ENCODE results near the gene HAP1.
"Not testable (repeated sequence)": the region's sequence is repeated elsewhere in the genome, so short reads cannot be mapped to it uniquely, and the experiment has no call there.

HAP1 gene, protein sequence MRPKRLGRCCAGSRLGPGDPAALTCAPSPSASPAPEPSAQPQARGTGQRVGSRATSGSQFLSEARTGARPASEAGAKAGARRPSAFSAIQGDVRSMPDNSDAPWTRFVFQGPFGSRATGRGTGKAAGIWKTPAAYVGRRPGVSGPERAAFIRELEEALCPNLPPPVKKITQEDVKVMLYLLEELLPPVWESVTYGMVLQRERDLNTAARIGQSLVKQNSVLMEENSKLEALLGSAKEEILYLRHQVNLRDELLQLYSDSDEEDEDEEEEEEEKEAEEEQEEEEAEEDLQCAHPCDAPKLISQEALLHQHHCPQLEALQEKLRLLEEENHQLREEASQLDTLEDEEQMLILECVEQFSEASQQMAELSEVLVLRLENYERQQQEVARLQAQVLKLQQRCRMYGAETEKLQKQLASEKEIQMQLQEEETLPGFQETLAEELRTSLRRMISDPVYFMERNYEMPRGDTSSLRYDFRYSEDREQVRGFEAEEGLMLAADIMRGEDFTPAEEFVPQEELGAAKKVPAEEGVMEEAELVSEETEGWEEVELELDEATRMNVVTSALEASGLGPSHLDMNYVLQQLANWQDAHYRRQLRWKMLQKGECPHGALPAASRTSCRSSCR

DNA sequence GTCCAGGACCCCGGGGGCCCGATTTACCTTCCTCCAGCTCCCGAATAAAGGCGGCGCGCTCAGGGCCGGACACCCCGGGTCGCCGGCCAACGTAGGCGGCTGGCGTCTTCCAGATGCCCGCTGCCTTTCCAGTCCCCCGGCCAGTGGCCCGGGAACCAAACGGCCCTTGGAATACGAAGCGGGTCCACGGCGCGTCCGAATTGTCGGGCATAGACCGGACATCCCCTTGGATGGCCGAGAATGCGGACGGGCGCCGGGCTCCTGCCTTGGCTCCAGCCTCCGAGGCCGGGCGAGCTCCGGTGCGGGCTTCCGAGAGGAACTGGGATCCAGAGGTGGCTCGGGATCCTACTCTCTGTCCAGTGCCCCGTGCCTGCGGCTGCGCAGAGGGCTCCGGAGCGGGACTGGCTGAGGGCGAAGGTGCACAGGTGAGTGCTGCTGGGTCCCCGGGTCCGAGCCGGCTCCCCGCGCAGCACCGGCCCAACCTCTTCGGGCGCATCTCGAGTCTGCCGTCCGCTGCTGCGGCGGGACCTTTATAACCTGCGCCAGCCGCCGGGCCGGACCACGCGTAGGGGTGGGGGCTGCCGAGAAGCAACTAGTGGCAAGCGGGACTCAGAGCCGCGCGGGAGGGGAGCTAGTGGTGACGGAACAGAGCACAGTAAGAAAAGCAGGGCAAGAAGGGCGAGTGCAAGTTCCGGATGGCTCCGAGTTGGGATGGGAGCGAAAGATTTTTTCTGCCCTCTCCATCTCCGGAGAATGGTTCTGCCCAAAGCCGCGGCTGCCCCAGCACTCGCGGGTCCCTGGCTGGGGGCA, at the start of gene HAP1:
Gene HAP1, minus strand, starts transcription at position 505 of the 810 bp plus-strand sequence. Its CDS starts 9 bp downstream, at position 496.
- H3K4me3 ChIP-seq (replicated peaks; ENCODE audit: low read depth, low read length), result peak within 1 kb of the TSS; percentile 34
- TF ChIP-seq, protein P1, sequence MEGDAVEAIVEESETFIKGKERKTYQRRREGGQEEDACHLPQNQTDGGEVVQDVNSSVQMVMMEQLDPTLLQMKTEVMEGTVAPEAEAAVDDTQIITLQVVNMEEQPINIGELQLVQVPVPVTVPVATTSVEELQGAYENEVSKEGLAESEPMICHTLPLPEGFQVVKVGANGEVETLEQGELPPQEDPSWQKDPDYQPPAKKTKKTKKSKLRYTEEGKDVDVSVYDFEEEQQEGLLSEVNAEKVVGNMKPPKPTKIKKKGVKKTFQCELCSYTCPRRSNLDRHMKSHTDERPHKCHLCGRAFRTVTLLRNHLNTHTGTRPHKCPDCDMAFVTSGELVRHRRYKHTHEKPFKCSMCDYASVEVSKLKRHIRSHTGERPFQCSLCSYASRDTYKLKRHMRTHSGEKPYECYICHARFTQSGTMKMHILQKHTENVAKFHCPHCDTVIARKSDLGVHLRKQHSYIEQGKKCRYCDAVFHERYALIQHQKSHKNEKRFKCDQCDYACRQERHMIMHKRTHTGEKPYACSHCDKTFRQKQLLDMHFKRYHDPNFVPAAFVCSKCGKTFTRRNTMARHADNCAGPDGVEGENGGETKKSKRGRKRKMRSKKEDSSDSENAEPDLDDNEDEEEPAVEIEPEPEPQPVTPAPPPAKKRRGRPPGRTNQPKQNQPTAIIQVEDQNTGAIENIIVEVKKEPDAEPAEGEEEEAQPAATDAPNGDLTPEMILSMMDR (IDR thresholded peaks at IDR 0.05; ENCODE audit: low read depth, low read length, missing control alignments), result no peak
- DNase-seq (ENCODE audit: extremely low read depth, low read depth), result no peak

DNA sequence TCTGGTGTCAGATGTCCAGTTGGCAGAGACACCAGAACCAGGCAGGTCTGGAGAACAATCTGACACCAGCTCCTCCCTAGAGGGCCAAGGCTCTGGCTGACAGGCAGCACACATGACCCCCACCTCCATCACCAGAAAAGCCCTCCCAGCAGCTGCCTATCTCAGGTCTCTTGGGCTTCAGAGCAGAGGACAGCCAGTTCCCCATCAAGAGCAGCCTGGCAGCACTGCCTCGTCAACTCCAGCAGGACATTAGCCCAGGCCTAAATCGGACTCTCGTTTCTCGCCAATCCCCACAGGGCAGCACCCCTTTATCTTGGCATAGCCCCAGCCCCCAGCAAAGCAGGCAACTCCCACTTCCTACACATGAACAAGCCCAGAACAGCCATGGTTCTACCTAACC, 47.7 kb upstream of the HAP1 start:
- no peak for DNase-seq (ENCODE audit: extremely low read depth, low read depth)
- H3K4me3 ChIP-seq (replicated peaks; ENCODE audit: low read depth, low read length), result no peak overlapping the region
- TF ChIP-seq, protein P1 (IDR thresholded peaks at IDR 0.05; ENCODE audit: low read depth, low read length, missing control alignments), result no peak

DNA sequence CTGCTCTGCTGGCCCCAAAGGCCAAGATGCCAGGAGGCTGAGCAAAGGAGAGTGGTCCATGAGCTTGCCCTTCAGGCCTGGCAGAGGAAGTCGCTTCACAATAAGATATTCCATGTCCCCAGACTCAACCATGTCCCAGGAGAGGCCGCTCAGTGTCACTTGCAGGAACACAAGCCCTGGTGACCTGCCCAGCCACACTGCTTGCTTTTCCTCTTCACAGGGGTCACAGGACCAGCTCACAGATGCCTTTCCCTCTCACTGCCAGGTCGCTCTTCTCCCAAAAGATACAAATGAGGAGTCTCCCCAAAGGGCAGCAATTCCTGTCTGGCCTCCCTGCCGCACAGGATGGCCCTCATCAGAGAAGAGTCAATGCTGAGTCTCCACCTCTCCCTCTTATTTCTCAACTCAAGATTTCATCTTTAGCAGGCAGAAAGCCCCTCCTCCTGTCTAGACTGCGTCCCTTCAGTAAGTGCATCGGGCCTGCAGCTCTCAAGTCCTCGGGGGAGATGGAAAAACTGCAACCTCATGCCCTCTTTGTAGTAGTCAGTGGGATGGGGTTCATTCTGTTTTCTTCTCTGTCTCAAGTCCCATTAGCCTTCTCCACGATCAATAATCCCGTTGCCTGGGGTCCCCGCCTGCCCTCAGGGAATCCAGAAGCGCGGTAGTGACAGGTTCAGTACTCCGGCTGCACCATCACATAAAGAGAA, 47.1 kb upstream of the HAP1 start:
- no peak for DNase-seq (ENCODE audit: extremely low read depth, low read depth)
- no peak overlapping the region for H3K4me3 ChIP-seq (replicated peaks; ENCODE audit: low read depth, low read length)
- TF ChIP-seq, protein P1 (IDR thresholded peaks at IDR 0.05; ENCODE audit: low read depth, low read length, missing control alignments), result no peak

DNA sequence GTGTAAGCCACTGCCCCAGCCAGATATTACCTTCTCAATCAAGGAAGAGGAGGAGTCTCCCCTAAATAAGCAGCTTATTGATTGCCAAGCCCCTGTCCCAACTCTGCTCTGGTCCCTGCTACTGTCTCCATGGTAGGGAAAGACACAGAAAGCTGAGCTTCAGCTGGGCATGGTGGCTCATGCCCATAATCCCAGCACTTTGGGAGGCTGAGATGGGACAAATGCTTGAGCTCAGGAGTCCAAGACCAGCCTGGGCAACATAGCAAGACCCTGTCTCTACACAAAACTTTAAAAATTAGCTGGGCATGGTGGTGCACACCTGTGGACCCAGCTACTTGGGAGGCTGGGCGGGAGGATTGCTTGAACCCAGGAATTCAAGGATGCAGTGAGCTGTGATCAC, 45.5 kb upstream of the HAP1 start:
- no peak overlapping the region for H3K4me3 ChIP-seq (replicated peaks; ENCODE audit: low read depth, low read length)
- no peak for DNase-seq (ENCODE audit: extremely low read depth, low read depth)
- TF ChIP-seq, protein P1 (IDR thresholded peaks at IDR 0.05; ENCODE audit: low read depth, low read length, missing control alignments), result no peak

DNA sequence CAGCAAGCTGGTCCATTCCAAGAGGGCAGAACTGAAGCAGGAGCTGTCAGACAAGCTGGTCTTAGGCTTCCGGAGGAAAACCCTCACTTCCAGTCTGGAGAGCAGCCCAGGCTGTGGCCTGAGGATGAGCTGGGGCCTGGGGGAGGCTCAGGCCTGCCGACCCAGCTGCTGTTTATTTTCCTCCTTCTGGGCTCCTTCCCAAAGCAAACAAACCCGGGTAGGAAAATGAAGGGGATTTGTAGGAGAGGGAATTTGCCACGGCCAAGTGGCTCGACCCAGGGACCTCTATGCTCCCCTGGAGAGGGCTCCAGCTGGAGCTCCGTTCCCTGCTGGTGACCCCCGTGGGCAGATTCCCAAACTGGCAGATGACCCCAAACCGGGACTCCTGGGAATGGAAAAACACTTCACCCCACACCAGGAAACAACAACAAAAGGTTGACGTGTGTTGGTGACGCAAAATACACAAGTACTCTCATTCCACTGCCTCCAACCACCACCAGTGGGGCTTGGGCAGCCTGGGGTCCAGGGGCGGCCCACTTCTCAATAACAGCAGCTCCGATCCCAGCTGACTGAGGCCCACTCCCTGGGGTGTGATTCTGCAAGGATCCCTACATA, 43.2 kb upstream of the HAP1 start:
- peak; percentile 84 for DNase-seq (ENCODE audit: extremely low read depth, low read depth)
- TF ChIP-seq, protein P1 (IDR thresholded peaks at IDR 0.05; ENCODE audit: low read depth, low read length, missing control alignments), result no peak
- H3K4me3 ChIP-seq (replicated peaks; ENCODE audit: low read depth, low read length), result no peak overlapping the region

DNA sequence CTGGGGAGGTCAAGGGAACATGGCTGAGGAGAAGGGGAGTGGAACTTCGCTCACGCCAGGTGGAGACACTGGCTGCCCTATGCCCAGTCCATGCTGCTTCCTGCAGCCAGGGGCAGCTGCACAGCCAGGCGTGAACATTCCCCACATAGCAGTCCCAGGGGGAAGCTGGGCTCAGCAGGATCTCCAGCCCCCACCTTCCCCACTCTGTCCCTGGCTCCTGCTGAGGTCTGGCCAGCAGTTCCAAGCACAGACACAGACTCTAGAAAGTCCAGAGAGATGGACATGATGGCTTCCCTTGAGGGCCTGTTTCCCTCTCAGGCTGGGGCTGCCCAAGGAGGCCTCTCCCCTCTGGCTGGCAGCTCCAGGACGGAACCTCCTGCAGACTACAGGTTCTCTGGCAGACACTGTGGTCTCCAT, 42.7 kb upstream of the HAP1 start:
- H3K4me3 ChIP-seq (replicated peaks; ENCODE audit: low read depth, low read length), result no peak overlapping the region
- no peak for DNase-seq (ENCODE audit: extremely low read depth, low read depth)
- TF ChIP-seq, protein P1 (IDR thresholded peaks at IDR 0.05; ENCODE audit: low read depth, low read length, missing control alignments), result no peak

DNA sequence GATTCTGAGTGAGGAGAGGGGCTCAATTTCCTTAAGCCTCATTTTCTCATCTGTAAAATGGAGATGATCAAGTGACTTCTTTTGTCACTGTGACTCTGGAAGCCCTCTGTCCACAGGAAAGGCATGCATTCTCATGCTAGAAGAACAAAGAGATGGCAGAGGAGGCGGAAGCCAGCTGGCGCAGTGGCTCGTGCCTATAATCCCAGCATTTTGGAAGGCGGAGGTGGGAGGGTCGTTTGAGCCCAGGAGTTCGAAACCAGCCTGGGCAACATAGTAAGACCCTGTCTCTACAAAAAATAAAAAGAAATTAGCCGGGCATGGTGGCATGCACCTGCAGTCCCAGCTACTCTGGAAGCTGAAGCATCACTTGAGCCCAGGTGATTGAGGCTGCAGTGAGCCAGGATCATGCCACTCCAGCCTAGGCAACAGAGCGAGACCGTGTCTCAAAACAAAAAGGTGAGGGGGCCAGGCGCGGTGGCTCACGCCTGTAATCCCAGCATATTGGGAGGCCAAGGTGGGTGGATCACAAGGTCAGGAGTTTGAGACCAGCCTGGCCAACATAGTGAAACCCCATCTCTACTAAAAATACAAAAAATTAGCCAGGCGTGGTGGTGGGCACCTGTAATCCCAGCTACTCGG, 41.9 kb upstream of the HAP1 start:
- not testable (repeated sequence) for H3K4me3 ChIP-seq (replicated peaks; ENCODE audit: low read depth, low read length); DNase-seq (ENCODE audit: extremely low read depth, low read depth)

All from HFF-Myc (cell line).